CD4-positive, alpha-beta T cell treated with Interleukin-12 subunit alpha and Interleukin-12 subunit beta, for 1 hour (primary cell): ENCODE data around the gene SERPINA6.
"Not testable (repeated sequence)": the region's sequence is repeated elsewhere in the genome, so short reads cannot be mapped to it uniquely, and the experiment has no call there.

ENCODE experiments used
- DNase-seq: peaks from one replicate; pipeline ENCODE4 v3.0.0-alpha.2; 2020

Gene SERPINA6, protein sequence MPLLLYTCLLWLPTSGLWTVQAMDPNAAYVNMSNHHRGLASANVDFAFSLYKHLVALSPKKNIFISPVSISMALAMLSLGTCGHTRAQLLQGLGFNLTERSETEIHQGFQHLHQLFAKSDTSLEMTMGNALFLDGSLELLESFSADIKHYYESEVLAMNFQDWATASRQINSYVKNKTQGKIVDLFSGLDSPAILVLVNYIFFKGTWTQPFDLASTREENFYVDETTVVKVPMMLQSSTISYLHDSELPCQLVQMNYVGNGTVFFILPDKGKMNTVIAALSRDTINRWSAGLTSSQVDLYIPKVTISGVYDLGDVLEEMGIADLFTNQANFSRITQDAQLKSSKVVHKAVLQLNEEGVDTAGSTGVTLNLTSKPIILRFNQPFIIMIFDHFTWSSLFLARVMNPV

DNA sequence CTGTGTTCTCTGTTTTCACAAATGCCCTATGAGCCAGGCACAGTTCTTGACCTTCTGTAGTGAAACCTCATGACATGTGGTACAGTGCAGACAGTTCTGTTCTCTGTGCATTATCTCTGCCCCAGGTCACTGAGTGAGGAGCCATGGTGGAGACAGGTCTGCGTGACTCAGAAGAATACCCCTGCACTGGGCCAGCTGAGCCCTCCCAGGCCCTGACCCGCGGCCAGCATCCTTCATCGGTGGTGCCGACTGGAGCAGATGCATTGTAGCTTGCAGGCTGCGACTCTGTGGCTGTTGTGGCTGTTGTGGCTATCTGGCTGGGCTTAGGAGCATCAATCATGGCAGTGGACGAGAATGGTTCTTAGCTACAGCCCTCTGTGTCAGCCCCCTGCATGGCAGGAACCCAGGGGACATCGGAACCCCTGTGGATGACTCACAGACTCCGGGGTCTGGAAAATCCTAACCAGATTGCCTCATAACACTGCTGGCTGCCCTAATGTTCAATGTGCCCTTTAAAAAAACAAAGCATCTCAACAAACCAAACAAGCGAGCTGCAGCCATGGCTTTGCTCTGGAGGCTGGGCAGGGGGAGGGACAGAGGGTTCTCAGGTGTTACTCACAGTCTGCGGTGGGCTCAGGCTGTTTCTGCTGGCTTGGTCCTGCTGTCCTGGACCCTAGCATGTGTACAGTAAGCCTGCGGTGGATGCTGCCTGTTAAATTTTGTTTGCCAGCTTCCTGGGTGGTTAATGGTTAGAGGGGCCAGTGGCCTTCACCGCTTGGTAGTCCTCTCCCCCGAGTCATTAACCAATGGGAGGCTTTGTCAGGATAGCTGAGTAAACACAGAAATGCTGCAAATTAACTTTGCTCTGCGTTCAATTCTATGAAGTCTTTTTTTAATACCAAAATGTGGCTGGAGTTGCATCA, at the start of gene SERPINA6:
SERPINA6 (minus strand) TSS at position 689 of the 923 bp plus-strand sequence. CDS start 8,688 bp downstream, outside the sequence.
- DNase-seq: no peak

DNA sequence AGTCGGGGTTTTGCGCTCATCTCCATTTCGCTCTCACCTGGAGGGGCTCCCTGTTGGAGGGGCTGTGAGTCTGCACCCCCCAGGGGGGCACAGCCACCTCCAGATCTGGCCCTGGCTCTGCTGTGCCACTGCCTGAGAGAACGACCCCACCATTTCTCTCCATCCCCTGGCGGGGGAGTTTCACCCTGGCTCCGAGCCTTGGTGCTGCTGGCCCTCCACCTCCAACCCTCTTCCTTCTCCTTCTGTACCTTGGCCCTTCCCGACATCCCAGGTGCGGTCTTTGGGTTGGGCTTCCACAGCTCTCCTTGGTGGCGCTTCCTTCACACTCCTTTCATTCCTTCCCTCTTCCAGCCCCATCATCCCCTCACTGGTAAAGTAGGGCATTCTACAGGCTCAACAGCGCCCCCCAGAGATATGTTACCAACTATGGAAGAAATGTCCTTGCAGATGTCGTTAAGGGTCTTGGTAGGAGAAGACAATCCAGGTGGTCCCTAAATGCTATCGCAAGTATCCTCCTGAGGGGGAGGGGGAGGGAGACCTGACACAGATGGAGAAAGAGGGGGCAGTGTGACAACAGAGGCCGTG, 49.0 kb upstream of the SERPINA6 start:
- no peak for DNase-seq

DNA sequence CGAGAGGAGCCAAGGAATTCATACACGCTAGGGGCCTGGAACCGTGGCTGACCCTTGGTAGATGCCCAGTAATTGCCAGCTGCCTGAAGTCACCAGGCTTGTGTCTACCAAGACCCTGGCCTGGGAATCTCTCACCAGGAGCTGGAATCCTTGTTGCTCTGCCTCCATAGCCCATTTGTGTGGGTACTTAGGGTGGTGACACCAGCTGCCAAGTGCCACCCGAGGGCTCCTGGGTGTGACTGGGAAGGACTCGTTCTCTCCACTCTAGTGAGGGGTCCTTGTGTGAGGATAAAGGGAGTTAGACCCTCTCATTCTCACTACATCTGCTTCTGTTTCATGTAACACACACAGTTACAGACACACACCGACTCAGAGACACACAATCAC, 47.4 kb upstream of the SERPINA6 start:
- DNase-seq: no peak

DNA sequence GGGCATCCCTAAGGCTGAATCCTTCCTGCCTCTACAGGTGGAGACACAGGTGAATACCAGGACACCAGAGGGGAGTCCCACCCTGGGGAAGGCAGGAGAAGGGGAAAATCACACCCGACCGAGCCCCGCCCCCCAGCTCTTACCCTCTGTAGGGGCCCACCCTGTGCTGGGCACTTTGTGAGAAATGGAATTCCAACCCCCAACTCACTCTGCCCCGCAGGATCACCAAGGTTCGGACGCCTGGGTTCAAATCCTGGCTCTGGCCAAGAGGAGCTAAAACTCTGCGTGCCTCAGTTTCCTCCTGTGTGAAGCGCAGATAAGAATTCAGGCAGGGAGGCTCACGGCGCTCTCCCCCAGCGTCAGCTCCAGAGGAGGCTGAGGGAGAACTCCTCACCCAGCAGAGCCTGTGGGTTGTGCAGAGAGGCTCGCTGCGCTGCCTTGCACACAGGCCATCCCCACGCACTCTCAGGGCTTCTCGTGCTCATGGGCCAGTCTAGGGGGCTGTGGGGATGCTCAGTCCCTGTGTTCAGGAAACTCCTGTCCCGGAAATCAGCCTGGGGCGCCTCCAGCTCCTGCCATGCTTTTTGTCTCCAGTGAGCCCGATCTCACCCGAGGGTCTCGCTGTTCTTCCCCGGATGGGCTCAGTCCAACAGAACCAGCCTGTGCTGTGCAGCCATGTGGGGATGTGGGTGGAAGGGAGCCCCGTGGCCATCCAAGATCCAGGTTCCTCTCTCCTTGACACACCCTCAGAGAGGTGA, 46.8 kb upstream of the SERPINA6 start:
- DNase-seq: not testable (repeated sequence)

DNA sequence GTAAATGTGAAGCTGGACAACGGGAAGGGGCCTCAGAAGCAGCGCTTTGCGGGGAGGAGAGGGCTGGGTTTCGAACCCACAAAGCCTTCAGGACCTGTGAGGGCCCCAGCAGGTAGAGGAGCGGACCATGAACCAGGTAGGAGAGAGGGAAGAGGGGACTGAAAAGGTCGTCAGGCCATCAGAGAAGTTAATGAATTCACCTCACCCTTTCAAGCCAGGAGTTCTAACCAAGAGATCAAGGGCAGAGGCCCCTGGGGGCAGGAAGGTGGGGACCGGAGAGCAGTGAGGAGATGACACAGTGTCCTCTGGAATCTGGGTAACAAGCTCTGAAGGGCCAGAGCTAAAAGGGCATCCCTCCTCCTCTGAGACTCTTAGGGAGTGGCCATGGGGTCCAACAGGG, 45.8 kb upstream of the SERPINA6 start:
- DNase-seq: no peak

DNA sequence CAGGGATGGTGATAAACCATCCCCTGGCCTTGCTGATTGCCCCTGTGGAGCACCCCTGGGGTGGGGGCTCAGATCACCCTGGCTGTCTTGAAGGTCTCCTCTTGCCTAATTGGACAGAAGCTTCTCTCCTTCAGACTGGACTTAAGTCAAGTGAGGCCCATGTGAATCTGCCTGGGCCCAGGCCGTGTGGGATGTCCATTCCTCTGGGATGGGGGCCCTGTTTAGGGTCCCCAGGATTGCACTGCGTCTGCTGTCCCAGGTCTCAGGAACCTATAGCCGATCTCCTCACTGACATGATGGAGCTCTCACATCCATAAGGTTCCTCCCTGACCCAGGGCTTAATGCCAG, 45.1 kb upstream of the SERPINA6 start:
- DNase-seq: no peak

DNA sequence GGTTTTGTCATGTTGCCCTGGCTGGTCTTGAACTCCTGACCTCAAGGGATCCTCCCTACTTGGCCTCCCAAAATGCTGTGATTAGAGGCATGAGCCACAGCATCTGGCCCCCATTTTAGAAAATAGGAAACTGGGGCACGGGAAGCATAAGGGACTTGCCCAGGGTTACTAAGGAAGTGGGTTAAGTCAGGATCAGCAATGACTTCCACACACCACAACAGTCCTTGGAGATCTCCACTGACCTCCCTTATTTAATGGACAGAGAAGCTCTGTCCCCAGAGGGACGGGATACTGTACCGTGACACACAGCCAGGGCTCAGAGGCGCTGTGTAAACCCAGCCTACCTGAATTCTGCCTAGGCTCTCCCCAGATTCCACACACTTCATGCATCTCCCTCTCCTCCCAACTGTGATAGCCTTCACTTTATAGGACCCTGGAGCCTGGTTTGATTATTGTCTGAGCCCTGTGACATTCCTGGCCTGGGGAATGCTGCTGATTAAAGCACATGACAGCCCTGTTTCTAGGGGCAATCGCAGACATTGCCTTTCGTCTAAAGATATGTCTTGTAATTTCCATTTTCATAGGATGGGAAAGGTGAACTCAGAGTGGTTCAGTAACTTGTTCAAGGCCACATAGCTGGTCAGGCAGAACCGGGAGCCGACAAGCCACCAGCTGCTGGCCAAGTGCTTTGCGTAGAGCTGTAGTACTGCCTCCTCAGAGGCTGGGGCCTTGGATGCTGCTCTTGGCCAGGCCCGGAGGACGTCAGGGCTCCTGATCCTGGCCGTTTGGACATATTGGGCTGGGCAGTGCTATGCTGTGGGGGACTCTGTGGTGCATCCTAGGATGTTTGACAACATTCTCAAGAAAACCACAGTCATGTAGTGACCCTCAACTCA, 44.5 kb upstream of the SERPINA6 start:
- no peak for DNase-seq

DNA sequence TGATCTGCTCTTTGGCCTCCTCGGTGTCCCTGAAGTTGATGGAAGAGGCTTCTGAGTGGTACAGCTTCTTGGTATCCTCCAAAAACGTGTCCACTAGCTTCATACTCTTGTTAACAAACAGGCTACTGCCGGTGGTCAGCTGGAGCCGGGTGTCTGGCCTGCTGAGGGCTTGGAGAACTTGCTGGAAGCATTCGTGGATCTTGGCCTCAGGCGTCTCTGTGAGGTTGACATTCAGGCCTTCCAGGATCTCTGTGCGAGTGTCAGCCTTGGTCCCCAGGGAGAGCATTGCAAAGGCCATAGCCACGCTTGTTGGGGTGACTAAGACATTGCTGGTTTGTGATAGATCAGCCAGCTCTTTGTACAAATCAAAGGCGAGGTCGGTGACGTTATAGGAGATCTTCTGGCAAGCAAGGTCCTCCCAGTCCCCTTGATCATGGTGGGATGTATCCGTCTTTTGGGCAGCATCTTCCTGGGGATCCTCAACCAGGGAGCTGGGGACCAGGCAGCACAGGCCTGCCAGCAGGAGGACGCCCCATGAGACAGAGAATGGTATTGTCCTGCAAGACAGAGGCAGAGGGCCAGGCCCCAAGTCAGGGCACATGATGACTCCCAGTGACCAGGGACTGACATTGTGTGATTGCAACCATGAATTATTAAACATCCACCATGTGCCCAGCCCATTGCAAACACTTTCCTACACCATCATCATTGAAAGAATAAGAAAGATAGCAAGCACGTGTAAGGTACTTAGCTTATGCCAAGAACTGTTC, 43.2 kb upstream of the SERPINA6 start, which contains the start of gene SERPINA2:
SERPINA2 (minus strand) TSS at position 553 of the 770 bp plus-strand sequence.
- no peak for DNase-seq

DNA sequence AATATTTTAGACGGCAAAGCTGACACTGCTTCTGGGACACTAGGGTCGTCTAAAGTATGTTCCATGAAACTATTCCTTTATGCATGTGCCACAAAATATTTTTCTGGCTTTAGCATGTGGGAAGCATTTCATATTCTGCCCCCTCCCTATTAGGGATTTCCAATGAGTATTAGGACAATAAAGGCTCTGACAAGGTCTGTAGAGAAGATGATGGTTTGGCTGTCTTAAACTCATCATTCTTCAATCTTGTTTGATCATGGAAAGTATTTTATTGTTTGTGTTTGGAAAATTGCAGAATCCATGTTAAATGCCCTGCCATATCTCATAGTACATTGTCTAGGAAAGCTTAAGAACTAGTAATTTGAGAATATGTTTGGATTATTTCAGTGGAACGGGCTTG, 42.5 kb upstream of the SERPINA6 start:
- DNase-seq: no peak

DNA sequence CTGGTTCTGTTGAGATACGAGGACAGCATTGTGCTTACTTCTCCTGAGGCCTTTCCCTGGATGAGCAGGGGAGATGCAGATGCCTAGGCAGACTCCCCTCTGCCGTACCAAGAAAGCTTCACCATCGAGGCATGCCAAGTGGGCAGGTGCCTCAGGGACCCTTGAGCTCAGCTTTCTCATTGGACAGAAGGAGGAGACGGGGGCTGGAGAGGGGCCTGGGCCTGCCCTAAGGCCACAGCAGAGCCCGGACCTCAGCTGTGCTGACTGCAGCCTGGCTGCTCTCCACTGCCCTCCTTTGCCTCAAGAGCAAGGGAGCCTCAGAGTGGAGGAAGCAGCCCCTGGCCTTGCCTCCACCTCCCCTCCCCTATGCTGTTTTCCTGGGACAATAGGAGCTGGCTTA, 41.8 kb upstream of the SERPINA6 start:
- no peak for DNase-seq

DNA sequence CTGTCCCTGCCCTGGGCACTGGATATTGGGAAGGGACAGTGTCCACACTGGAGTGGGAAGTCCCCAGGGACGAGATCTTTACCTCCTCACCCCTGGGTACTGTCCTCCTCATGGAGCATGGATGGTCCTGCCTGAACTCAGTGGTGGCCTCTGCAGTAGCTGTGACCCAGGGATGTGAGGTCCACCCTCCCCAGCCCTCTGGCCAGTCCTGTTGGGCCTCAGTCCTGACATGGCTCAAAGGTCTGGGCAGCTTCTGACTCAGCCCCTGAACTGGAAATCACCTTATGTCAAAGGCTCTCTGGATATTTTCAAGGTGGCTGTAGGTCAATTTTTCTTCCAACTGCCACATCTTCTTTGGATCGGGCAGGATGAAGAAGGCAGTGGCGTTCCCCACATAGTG, 40.9 kb upstream of the SERPINA6 start:
- DNase-seq: no peak

DNA sequence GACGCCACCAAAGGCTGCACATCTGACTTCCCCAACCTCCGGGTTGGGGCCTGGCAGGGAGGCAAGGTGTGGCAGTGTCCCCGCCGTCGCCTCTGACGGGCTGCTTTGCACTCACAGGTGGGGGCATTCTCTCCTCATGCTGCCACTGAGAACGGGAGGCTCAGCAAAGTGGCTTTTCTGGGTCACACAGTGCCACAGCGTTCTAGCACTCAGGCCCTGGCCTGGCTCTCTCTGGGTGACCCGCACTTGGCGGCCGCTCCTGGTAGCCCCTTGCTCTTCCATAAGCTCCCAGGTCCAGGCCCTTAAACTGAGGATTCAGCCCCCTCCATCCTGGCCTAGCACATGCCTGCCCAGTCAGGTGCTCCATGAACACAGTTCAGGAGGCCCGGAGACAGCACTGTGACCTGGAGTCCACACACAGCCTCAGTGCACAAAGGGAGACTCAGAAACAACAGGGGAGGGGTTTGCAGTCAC, 40.1 kb upstream of the SERPINA6 start:
- DNase-seq: no peak

DNA sequence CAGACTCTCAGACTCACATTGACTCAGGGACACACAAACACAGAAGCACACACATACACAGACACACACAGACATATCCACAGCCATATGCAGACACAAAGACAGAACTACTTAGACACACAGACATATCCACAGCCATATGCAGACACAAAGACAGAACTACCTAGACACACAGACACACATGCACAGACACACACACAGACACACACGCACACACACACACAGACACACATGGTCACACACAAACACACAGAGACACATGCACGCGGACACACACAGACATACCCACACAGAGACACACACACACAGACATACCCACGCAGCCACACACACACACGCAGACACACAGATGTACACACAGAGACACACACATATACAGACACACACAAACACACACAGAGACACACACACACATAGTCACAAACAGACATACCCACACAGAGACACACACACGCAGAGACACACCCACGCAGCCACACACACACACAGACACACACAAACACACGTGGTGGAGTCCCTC, 39.5 kb upstream of the SERPINA6 start:
- DNase-seq: no peak

DNA sequence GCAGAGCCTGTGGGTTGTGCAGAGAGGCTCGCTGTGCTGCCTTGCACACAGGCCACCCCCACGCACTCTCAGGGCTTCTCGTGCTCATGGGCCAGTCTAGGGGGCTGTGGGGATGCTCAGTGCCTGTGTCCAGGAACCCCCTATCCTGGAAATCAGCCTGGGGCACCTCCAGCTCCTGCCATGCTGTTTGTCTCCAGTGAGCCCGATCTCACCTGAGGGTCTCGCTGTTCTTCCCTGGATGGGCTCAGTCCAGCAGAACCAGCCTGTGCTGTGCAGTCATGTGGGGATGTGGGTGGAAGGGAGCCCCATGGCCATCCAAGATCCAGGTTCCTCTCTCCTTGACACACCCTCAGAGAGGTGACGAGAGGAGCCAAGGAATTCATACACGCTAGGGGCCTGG, 38.5 kb upstream of the SERPINA6 start:
- no peak for DNase-seq

DNA sequence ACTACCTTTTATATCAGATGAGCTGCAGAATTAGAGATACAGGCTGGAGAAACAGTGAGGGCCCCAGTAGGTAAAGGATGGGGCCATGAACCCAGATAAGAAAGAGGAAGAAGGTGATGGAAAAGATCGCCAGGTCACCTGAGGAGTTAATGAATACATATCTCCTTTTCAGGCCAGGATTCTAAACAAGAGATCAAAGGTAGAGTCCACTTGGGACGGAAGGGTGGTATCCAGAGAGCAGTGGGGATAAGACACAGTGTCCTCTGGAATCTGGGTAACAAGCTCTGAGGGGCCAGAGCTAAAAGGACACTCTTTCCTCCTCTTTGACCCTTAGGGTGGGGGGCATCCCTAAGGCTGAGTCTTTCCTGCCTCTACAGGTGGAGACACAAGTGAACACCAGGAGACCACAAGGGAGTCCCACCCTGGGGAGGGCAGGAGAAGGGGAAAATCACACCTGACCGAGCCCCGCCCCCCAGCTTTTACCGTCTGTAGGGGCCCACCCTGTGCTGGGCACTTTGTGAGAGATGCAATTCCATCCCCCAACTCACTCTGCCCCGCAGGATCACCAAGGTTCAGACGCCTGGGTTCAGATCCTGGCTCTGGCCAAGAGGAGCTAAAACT, 37.9 kb upstream of the SERPINA6 start:
- no peak for DNase-seq

DNA sequence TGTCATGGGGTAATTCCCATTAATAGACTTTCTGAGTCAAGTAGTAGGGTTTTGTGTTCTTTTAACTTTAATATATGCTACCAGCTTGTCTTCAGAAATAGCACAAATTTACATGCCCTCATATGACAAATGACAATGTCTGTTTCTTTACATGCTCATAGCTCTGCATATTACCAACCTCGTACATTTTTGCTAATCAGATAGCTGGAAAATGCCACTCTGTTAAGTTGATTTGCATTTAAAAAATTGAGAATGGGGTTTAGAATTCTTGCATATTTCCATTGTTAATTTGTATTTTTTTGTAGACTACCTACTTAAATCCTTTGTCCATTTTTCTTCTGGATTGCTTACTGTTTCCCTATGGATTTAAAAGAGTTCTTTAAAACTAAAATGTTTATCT, 34.0 kb upstream of the SERPINA6 start:
- DNase-seq: no peak

DNA sequence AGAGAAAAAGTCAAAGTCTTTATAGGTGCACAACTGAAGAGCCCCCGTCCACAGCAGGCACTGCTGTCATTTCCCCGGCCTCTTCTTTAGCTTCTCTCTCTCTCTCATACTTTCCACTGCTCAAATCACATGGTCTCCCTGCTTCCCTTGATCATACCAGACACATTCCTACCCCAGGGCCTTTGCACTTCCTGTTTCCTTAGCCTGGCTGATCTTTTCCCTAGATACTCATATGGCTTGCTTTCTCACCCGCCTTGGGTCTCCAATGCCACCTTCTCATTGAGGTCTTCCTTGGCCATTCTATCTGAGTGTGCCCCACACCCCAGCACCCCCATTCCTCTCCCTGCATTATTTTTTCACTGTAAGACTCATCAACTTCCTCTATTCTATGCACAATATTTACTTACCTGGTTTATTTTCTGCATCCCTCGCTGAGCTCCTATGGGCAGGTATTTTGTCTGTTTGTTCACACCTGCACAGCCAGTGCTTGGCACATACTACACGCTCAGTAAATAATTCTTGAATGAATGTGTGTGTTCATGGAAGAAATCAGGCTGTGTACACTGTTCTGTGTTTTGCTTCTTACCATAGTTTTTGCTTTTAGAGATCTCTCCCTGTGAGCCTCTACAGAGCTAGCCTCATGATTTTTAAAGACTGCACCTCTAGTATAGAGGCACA, 33.4 kb upstream of the SERPINA6 start:
- DNase-seq: no peak

DNA sequence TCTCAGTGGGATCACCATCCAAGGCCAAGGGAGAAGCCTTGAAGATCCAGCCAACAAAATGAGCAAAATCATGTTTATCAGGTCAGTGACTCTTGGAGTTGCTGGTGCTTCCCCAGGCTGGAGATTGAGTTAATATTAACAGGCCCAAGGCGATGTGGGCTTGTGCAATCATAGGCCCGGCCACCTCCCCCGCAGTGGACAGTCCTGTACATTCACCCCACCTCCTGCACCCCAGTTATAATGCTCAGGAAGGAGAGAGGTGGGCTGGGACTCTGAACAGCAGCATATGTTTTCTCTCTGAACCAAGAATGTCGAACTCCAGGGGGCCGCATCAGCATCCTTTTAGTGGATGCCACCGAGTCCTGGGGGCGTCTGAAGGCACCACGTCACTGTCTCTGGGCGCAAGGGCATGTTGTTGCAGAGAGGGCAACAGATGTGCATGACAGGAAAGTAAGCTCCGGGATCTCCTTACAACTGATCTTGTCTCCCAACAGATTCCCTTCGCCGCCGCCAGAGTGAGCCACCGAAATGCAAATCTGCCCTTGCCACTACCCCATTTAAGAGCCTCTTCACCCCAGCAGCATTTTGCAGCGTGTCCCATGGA, 32.2 kb upstream of the SERPINA6 start:
- DNase-seq: no peak

DNA sequence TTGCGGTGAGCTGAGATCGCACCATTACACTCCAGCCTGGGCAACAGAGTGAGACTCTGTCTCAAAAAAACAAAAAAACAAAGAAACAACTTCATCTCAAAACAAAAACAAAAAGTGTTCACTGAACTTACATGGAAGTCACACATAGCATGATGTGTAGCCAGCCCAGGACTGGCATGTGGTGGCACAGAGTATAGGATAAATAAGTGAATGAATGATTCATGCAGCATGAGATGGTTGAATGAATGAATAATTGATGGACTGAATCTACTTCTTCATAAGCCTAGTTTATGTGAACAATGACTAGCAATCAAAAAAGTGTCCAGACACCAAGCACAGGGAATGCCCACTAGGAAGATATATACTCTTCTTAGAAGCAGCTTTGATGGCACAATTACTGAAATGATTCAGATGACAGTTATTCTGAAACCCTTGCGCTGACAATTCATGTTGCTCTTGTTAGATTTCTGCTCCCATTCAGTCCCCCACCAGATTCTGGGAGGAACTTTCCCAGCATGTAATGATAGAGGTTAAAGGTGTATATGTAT, 31.6 kb upstream of the SERPINA6 start:
- DNase-seq: no peak
